Urinary bladder (tissue), 4 donors: ENCODE measurements around the gene ZDHHC21. TPM values are rescaled to one million over a fixed set of nuclear protein-coding genes. Genes with fewer than 3 reads are reported as not detected.

ENCODE experiments used
- DNase-seq: peaks from one replicate; pipeline ENCODE4 v3.0.0-alpha.2; 2015; ENCODE audit errors: extremely low spot score
- H3K27ac ChIP-seq: one replicate; pipeline ENCODE4 v1.5.1; 2013; ENCODE audit warnings: low read depth, mild to moderate bottlenecking, moderate library complexity
- H3K36me3 ChIP-seq: one replicate; pipeline ENCODE4 v1.6.1; 2013; ENCODE audit warnings: mild to moderate bottlenecking, moderate library complexity; ENCODE audit not compliant: insufficient read depth
- H3K4me1 ChIP-seq: one replicate; pipeline ENCODE4 v1.6.1; 2013; ENCODE audit warnings: mild to moderate bottlenecking, moderate library complexity; ENCODE audit not compliant: insufficient read depth
- H3K4me3 ChIP-seq: one replicate; pipeline ENCODE4 v1.5.1; 2013; ENCODE audit warnings: low read depth, low read length
- WGBS: extraction: QIAGEN DNeasy Blood & Tissue Kit; methylation state at CpG from one replicate; pipeline ENCODE4 v1.1.7; 2013; 5-methylcytosine and 5-hydroxymethylcytosine counted together
- polyA plus RNA-seq: library from polyadenylated mRNA; stranded (reverse); fragments of 200-250 nt; gene quantifications from one replicate; pipeline ENCODE4 v1.2.3, GENCODE V29; 2013
- total RNA-seq: library from RNA; depleted of rRNA; stranded (reverse); fragments of >200 nt; gene quantifications from one replicate; pipeline ENCODE4 v1.2.3, GENCODE V29; 2014
- donor health status: healthy with polysubstance abuse.
- donor health status: healthy.

Gene ZDHHC21
- total and polyA plus RNA-seq, 2 donors, result 3.2 to 71.0 TPM

DNA sequence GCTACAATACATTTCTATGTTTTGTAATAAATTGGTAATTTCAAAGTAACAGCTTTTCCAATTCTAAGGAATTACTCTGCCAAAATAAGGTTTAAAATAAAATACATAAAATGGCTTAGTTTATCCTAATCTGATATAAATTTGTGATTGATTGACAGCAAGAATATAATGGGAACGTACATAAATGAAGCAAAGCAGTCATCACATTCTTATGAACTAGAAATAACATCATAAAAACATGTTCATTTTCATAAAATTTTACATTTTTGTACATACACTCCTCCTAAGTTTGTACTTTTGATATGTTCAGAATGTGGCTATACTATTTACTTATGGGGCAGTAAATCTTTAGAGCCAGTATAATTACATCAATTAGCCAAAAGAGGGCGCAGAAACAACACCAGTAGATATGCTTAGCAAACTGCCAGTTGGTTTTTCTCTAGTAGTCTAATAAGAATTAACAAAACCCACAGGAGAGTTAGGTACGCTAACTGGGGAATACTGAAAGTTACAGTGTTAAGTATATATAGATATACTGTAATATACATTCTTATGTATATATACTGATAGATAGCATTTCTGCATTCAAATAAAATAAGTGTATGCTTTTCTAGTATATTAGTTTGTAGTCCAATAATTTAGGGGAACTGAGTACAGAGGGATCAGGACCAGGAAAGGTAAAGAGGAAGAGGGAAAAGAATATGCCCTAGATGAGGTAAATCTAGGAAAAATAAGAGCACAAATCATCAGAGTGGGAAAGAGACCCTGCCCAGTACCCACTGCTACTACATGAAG is 76.8 kb downstream of the ZDHHC21 start:
- no peaks in the 10 kb centered on the region for H3K4me1 ChIP-seq
- no peak overlapping the region for H3K27ac ChIP-seq
- H3K4me3 ChIP-seq, result no peak overlapping the region
- WGBS, result 48% methylated on average over 3 of the region's 3 CpGs
- no peak for DNase-seq
- no peaks in the 10 kb centered on the region for H3K36me3 ChIP-seq

DNA sequence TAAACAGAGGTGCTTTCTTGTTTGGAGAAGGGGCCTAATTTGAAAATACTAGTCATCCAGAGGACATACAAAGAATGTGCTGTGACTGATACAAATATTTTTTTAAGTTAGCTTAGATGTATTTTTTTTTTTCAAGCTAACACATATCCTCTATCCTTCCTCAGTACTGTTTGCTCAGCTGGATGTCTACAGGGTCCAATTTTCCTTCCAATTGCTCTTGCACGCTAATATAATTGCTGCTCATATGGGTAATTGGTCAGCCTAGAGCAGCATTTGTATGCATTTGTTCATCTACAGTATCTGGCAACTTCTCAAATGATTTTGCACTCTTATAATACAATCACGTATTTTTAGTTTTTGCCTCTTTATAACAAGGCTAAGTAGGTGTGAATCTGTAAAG is 84.7 kb downstream of the ZDHHC21 start:
- Histone ChIP-seq H3K36me3 (no peaks in the 10 kb centered on the region), H3K4me1 (no peaks in the 10 kb centered on the region), H3K27ac (no peak overlapping the region), H3K4me3 (no peak overlapping the region)
- WGBS, result 88% methylated on average over 2 of the region's 2 CpGs
- DNase-seq, result no peak

DNA sequence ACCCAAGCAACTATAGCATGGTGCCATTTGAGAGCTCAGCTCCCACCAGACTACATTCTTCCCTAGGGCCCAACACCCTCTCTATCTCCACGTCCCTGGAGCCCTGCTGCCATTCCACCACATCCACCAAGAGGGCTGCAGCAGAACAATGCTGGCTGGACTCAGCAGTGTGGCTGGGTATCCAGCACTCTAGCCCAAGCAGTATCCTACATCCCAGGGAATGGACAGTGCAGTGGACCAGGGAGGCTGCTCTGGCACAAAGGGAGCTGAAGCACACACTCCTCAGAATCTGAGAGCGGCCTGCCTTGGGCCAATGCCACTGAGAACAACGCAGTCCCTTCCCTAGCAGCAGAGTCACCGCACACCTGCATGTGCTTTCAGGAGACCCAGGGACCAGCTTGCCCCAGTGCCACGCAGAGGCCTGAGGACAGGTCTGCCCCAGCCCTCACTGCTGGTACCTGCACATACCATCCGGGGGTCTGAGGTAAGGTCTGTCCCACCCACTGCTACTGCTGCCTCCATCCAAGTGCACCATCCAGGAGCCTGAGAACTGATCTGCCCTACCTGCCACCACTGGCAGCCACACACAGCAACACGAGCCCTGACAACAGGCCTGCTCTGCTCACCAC is 95.9 kb downstream of the ZDHHC21 start:
- Histone ChIP-seq H3K36me3 (no peaks in the 10 kb centered on the region), H3K27ac (no peak overlapping the region), H3K4me1 (no peaks in the 10 kb centered on the region), H3K4me3 (no peak overlapping the region)
- DNase-seq, result no peak
- WGBS, result 96% methylated on average over 7 of the region's 7 CpGs

DNA sequence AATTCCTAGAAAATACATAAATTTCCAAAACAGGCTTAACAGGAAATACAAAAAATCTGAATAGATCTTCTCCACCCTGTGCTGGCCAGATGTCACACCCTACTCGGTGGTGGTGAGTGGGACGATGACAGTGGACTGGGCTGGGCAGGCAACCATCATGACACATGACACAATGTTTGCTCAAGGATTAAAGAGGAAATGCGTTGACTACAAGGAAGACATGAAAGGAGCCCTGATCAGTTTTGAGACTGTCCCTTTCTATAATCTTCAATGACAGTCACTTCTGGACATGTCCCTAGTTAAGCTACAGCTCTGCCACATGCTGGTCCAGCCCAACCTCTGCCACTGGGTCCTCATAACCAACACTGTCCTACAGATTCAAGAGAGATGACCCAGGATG is 99.8 kb downstream of the ZDHHC21 start:
- H3K36me3 ChIP-seq, result no peaks in the 10 kb centered on the region
- no peak overlapping the region for H3K27ac ChIP-seq
- 93% methylated on average over 3 of the region's 3 CpGs for WGBS
- DNase-seq, result no peak
- H3K4me1 ChIP-seq, result no peaks in the 10 kb centered on the region
- H3K4me3 ChIP-seq, result no peak overlapping the region

DNA sequence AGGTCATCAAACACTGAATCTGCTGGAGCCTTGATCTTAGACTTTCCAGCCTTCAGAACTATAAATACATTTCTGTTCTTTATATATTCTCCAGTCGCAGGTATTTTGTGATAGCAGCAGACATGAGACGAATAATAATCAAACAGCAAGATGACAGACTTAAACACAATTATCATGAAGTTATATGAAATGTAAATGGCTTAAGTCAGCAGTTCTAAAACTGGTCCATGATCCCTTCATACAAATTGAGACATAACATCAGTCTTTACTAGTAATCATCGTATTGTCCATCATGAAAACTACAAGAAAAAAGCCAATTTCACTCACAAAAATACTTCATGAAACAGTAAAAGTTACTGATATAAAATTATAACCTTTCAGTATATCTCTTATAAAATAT is 101.8 kb downstream of the ZDHHC21 start:
- WGBS, result 92% methylated on average over 3 of the region's 3 CpGs
- Histone ChIP-seq H3K4me3 (no peak overlapping the region), H3K27ac (no peak overlapping the region), H3K4me1 (no peaks in the 10 kb centered on the region), H3K36me3 (no peaks in the 10 kb centered on the region)
- DNase-seq, result no peak

DNA sequence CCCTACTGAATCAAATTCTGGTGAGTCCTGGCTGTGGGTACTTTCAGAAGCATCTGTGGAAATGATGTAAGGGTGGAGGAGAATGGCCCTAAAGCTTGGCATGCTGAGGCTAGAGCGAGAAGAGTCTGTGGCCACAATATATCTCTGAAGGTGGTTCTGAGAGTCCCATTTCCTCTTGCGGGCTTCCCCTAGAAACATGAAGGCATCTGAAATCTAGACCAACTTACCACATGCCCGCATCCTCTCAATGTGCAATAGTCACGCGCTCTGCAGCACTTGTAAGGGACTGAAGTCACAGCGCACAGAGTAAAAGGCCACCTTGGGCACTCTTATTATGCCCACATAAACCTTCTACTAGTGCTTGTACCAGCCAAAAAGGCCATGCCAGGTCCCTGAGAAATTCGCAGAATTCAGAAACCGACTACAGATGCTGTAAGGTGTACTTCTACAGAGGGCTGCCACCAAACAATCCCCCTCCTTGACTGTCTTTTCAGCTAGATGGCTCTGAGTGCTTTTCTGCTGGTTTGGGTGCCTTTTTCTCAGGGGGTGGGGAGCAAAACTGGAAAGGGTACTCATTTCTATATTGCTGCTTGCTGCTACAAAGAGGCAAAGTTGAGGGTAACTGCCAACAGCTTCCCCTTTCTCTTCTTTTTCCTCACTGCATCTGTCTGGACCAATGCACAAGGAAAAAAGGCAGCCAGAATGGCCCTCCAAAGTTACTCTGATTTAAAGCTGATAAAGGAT is 107.3 kb downstream of the ZDHHC21 start:
- no peak for DNase-seq
- 75% methylated on average over 8 of the region's 8 CpGs for WGBS
- no peak overlapping the region for H3K27ac ChIP-seq
- H3K4me3 ChIP-seq, result no peak overlapping the region
- H3K4me1 ChIP-seq, result no peaks in the 10 kb centered on the region
- H3K36me3 ChIP-seq, result no peaks in the 10 kb centered on the region

DNA sequence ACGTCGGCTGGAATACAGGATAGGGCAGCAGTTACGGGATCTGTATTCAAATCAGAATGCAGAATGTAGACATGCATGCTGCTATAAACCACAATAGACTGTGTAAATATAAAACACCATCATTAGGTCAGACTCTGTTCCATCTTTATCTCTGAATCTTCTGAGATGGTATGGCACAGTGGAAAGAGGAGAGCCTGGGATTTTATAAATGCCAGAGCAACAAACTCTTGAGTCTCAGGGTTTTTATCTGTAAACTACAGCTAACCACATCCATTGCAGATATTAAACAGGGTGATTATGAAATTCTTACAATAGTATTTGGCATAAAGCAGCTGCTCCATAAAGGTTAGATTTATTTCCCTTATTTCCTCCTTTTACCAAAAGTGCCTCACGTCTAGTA is 108.7 kb downstream of the ZDHHC21 start:
- Histone ChIP-seq H3K4me1 (no peaks in the 10 kb centered on the region), H3K36me3 (no peaks in the 10 kb centered on the region), H3K4me3 (no peak overlapping the region), H3K27ac (no peak overlapping the region)
- WGBS, result 60% methylated on average over 4 of the region's 4 CpGs
- no peak for DNase-seq

DNA sequence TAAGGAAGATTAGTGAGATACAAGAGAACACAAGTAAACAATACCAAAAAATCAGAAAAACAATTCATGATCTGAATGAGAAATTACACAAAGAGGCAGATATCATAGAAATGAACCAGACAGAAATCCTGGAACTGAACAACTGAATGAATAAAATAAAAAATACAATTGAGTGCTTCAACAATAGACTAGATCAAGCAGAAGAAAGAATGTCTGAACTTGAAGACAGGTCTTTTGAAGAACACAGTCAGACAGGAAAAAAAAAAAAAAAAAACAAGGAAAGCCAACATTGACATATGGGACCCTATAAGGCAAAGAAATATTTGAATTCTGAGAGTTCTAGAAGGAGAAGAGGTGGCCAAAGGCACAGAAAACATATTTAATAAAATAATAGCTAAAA is 115.2 kb downstream of the ZDHHC21 start:
- H3K4me1 ChIP-seq, result no peaks in the 10 kb centered on the region
- H3K27ac ChIP-seq, result no peak overlapping the region
- no peak overlapping the region for H3K4me3 ChIP-seq
- H3K36me3 ChIP-seq, result no peaks in the 10 kb centered on the region
- no peak for DNase-seq

DNA sequence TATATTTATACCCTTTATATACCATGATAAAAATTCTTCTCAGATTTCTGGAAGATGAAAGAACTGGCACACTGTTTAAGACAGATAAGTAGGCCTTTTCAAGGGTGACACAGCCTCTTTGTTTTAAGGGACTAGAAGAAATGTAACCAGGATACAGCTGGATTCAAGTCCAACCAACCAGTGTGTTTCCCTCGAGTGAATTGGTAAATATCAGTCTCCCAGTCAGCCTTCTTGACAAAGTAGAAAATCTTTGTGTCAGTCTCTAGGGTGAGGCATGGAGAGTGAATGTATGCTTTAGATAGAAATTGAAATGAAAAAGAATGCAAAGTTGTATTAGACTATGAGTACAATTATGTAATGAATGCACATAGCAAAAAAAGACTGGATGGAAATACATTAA is 119.1 kb downstream of the ZDHHC21 start:
- WGBS, result 53% methylated on average over 1 of the region's 1 CpG
- no peak overlapping the region for H3K27ac ChIP-seq
- DNase-seq, result no peak
- H3K4me1 ChIP-seq, result no peaks in the 10 kb centered on the region
- no peaks in the 10 kb centered on the region for H3K36me3 ChIP-seq
- no peak overlapping the region for H3K4me3 ChIP-seq

DNA sequence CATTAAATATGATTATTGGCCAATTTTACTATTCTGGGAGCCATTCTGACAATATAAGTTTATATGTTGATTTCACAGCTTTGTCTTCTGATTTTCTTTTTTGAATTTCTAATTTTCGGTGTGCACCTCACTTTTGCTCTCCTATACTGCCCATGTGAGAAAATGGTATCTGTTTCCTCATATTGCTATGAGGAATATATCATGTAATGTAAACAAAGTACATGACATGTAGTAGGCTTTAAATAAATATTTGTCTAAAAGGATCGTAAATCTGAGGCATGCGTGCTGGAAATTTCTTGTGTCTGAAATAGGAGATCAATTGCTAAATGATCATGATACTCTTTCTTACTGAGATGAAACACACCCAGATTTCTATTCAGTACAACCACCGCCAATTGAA is 119.9 kb downstream of the ZDHHC21 start:
- no peaks in the 10 kb centered on the region for H3K4me1 ChIP-seq
- no peak overlapping the region for H3K27ac ChIP-seq
- 60% methylated on average over 4 of the region's 4 CpGs for WGBS
- no peak for DNase-seq
- H3K4me3 ChIP-seq, result no peak overlapping the region
- H3K36me3 ChIP-seq, result no peaks in the 10 kb centered on the region

DNA sequence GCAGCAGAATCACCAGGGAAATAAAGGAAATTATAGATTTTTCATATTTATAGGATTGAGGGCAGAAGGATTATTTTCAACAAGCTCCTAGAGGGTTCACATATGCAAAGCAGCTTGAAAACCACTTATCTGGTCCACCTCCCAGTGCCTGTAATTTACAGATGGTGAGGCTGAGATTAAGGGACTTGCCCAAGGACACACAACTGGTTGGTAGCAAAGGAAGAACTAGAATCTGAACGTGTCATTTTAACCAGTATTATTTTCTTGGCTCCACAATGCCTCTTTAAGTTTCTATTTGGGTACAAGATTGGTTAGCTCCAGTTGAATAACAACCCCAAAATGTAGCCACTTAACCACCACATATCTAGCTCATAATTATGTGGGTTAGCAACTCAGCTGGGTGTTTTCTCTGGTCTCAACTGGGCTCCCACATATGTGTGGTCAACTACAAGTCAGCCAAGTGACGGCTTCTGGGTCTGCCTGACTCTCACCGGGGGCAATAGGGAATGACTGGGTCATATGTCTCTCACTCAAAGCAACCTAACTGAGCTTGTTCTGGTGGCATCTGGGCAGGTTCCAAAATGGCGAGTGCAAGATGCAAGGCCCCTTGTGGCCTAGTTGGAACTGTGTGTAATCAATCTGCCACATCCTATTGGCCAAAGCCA is 127.7 kb downstream of the ZDHHC21 start:
- H3K4me3 ChIP-seq, result no peak overlapping the region
- 81% methylated on average over 4 of the region's 4 CpGs for WGBS
- no peak for DNase-seq
- H3K36me3 ChIP-seq, result no peaks in the 10 kb centered on the region
- no peaks in the 10 kb centered on the region for H3K4me1 ChIP-seq
- no peak overlapping the region for H3K27ac ChIP-seq

DNA sequence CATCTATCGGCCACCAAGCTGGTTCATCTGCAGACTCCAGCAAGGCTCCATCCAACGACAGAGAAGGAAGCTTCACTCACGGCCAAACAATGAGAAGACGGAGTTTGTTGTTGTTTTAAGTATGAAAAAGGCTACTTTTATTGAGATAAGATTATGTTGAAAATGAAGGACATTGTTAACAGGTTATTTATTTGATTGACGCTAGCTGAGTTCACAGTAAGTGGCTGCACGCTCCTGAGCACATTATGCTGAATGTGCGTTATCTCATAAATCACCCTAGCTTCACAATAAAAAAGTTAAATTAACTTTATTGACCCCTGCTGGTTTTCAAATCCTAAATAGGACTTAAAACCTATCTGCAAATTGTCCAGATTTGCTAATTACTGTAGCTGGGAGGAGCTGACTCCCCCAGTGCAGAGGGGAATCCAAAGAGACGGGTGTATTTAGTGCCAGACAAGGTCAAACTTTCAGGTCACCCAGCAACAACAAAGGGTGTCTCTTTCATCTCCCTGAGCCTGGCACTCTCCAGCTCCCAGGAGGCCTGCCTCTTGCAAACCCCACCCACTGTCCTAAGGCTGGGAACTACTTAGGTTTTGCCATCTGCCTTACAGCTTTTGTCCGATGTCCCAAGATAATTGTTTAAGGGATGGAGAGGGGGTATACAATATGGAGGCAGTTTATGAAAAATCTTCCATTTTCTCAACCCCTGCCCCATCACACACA is 129.2 kb downstream of the ZDHHC21 start:
- no peak for DNase-seq
- Histone ChIP-seq H3K4me1 (no peaks in the 10 kb centered on the region), H3K27ac (no peak overlapping the region), H3K36me3 (no peaks in the 10 kb centered on the region), H3K4me3 (no peak overlapping the region)
- 82% methylated on average over 9 of the region's 9 CpGs for WGBS

DNA sequence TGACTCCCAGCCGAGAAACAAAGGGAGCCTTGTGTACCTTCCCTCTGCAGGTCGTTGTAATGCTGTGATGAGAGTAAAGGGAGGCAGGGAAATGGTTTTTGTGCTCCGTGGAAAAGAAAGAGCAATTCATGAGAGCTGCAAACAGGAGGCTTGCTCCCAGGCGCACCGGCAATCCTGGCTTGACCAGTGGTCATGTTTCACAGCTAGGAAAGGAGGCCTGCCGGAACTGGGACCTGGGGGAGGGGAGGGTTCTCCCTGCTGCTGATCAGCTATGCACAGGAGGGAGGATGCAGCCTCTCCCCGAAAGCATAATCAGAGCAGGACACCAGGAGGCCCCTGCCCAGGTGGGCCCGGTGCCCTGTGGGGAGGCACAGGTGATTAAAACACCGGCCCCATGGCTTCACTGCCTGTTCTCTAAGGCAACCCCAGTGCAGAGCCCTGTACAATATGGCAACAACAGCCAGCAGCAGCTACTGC is 131.3 kb downstream of the ZDHHC21 start:
- WGBS, result 54% methylated on average over 9 of the region's 9 CpGs
- Histone ChIP-seq H3K4me3 (no peak overlapping the region), H3K36me3 (no peaks in the 10 kb centered on the region), H3K27ac (no peak overlapping the region), H3K4me1 (no peaks in the 10 kb centered on the region)
- DNase-seq, result no peak
